Thyroid gland (tissue), 4 donors: ENCODE results near the gene FGD6. TPM values are rescaled to one million over a fixed set of nuclear protein-coding genes. Genes with fewer than 3 reads are reported as not detected.

Experiments used
- DNase-seq, 2 donors: peaks; one replicate each; pipeline ENCODE4 v3.0.0-alpha.2; 2019
- H3K27ac ChIP-seq, 3 donors: fragments of 200-600 bp; sonication (generic); 1 replicate in 2 of 3; 2 replicates in 1 of 3; pipeline ENCODE4 v1.5.1; 2016 to 2019; ENCODE audit warnings: mild to moderate bottlenecking in 1 of 3, moderate library complexity in 1 of 3
- H3K27me3 ChIP-seq: fragments of 200-600 bp; sonication (generic); one replicate; pipeline ENCODE4 v1.5.1; 2019
- H3K36me3 ChIP-seq, 2 donors: fragments of 200-600 bp; sonication (generic); one replicate each; pipeline ENCODE4 v1.5.1; 2016 to 2019
- H3K4me1 ChIP-seq, 2 donors: fragments of 200-600 bp; sonication (generic); one replicate each; pipeline ENCODE4 v1.5.1; 2017 to 2019
- H3K4me3 ChIP-seq, 3 donors: fragments of 200-600 bp; sonication (generic); replicated peaks in 1 of 3; 1 replicate in 2 of 3; 2 replicates in 1 of 3; pipeline ENCODE4 v1.5.1; 2016; ENCODE audit warnings: mild to moderate bottlenecking in 1 of 3
- H3K9me3 ChIP-seq: fragments of 200-600 bp; sonication (generic); one replicate; pipeline ENCODE4 v1.5.1; 2017
- CTCF ChIP-seq, 6 experiments: fragments of 200-600 bp in 3 of 6; fragments of 450-650 bp in 3 of 6; sonication (generic) in 3 of 6; IDR thresholded peaks; one replicate each; pipeline ENCODE4 v1.5.1; 2016 to 2019; ENCODE audit warnings: antibody characterized with exemption in 6 of 6, mild to moderate bottlenecking in 2 of 6, inconsistent platforms in 1 of 6, moderate library complexity in 1 of 6
- POLR2A ChIP-seq, 2 donors: fragments of 450-650 bp; IDR thresholded peaks; one replicate each; pipeline ENCODE4 v1.6.1; 2017; ENCODE audit warnings: antibody characterized with exemption in 2 of 2, mild to moderate bottlenecking in 2 of 2, moderate library complexity in 1 of 2
- WGBS, 2 donors: methylation state at CpG; one replicate each; pipeline ENCODE4 v1.1.5; 2017; 5-methylcytosine and 5-hydroxymethylcytosine counted together
- intact Hi-C: fragments of 100-400 bp; cut with DNase I; formaldehyde crosslinking; loops from one replicate; pipeline ENCODE4 v1.15.1; 2023
- total RNA-seq, 4 donors: library from RNA; depleted of rRNA; stranded (reverse); fragments of >200 nt; gene quantifications; one replicate each; pipeline ENCODE4 v1.2.3, GENCODE V29; 2016

The FGD6 gene
- total RNA-seq, 4 donors from 2014 or later: 27.1 to 33.7 (median 30.8) TPM

- Histone ChIP-seq H3K27ac (peak overlapping the region in 1 of 3 donors; percentile 25), H3K4me1 (no peaks in the 10 kb centered on the region), H3K36me3 (no peaks in the 10 kb centered on the region), H3K4me3 (no peak overlapping the region), H3K27me3 (no peaks in the 10 kb centered on the region), H3K9me3 (no peaks in the 10 kb centered on the region)
- intact Hi-C loops: no loop called here
- 64 to 72% methylated on average over 1 of the region's 1 CpG for WGBS, 2 donors
- no peak for DNase-seq
- TF ChIP-seq POLR2A (IDR thresholded peaks at IDR 0.05) (no peak), CTCF (IDR thresholded peaks at IDR 0.05) (no peak)
Measured at GRCh38 chr12:95136598-95136997, 80.7 kb downstream of the FGD6 start.

- Histone ChIP-seq H3K4me3 (no peak overlapping the region), H3K36me3 (no peaks in the 10 kb centered on the region), H3K9me3 (no peaks in the 10 kb centered on the region), H3K4me1 (peaks cover 8 to 13% of the 10 kb centered on the region in 2 donors), H3K27me3 (no peaks in the 10 kb centered on the region), H3K27ac (no peak overlapping the region)
- 94 to 95% methylated on average over 6 of the region's 6 CpGs for WGBS, 2 donors
- intact Hi-C loops: no loop called here
- no peak for TF ChIP-seq CTCF (IDR thresholded peaks at IDR 0.05)
- no peak for TF ChIP-seq POLR2A (IDR thresholded peaks at IDR 0.05)
- no peak for DNase-seq
Measured at GRCh38 chr12:95134085-95134484, 83.2 kb downstream of the FGD6 start.

- Histone ChIP-seq H3K27me3 (no peaks in the 10 kb centered on the region), H3K4me3 (no peak overlapping the region), H3K36me3 (no peaks in the 10 kb centered on the region), H3K4me1 (peaks cover 8 to 13% of the 10 kb centered on the region in 2 donors), H3K27ac (peak overlapping the region; percentile 2 to 75 (median 72)), H3K9me3 (no peaks in the 10 kb centered on the region)
- 84 to 91% methylated on average over 10 of the region's 10 CpGs for WGBS, 2 donors
- TF ChIP-seq CTCF (IDR thresholded peaks at IDR 0.05) (no peak), POLR2A (IDR thresholded peaks at IDR 0.05) (no peak)
- intact Hi-C loops: no loop called here
- no peak for DNase-seq
Measured at GRCh38 chr12:95131589-95132340, 85.5 kb downstream of the FGD6 start.

- WGBS, 2 donors: 26 to 39% methylated on average over 1 of the region's 1 CpG
- Histone ChIP-seq H3K4me3 (no peak overlapping the region), H3K27me3 (no peaks in the 10 kb centered on the region), H3K9me3 (no peaks in the 10 kb centered on the region), H3K27ac (peak overlapping the region; percentile 72 to 87 (median 75)), H3K4me1 (peaks cover 8 to 13% of the 10 kb centered on the region in 2 donors), H3K36me3 (no peaks in the 10 kb centered on the region)
- intact Hi-C loops: no loop called here
- TF ChIP-seq CTCF (IDR thresholded peaks at IDR 0.05) (no peak), POLR2A (IDR thresholded peaks at IDR 0.05) (peak in 1 of 2 donors; percentile 35)
- peak; percentile 34 to 42 for DNase-seq
Measured at GRCh38 chr12:95130096-95130495, 87.2 kb downstream of the FGD6 start.

GRCh38 chr12:95129115-95129514, 88.2 kb downstream of the FGD6 start:
- intact Hi-C loops: no loop called here
- peak overlapping the region; percentile 72 to 87 (median 75) for H3K27ac ChIP-seq
- no peak for TF ChIP-seq CTCF (IDR thresholded peaks at IDR 0.05)
- TF ChIP-seq POLR2A (IDR thresholded peaks at IDR 0.05): no peak
- H3K9me3 ChIP-seq: no peaks in the 10 kb centered on the region
- no peak overlapping the region for H3K4me3 ChIP-seq
- DNase-seq: no peak
- H3K36me3 ChIP-seq: no peaks in the 10 kb centered on the region
- no peaks in the 10 kb centered on the region for H3K27me3 ChIP-seq
- 96 to 98% methylated on average over 2 of the region's 2 CpGs for WGBS, 2 donors
- H3K4me1 ChIP-seq: peaks cover 8 to 19% of the 10 kb centered on the region in 2 donors
